NB4 (cell line): Measurements from ENCODE around the gene VMAC.

Experiments used
- TF ChIP-seq, protein P1 (sequence below): IDR thresholded peaks from one replicate; pipeline ENCODE4 v1.5.1; 2012; ENCODE audit warnings: low read depth, low read length
- TF ChIP-seq, protein P2 (sequence below): IDR thresholded peaks from 2 replicates; pipeline ENCODE4 v1.6.1; 2011; ENCODE audit warnings: low read depth, low read length

DNA sequence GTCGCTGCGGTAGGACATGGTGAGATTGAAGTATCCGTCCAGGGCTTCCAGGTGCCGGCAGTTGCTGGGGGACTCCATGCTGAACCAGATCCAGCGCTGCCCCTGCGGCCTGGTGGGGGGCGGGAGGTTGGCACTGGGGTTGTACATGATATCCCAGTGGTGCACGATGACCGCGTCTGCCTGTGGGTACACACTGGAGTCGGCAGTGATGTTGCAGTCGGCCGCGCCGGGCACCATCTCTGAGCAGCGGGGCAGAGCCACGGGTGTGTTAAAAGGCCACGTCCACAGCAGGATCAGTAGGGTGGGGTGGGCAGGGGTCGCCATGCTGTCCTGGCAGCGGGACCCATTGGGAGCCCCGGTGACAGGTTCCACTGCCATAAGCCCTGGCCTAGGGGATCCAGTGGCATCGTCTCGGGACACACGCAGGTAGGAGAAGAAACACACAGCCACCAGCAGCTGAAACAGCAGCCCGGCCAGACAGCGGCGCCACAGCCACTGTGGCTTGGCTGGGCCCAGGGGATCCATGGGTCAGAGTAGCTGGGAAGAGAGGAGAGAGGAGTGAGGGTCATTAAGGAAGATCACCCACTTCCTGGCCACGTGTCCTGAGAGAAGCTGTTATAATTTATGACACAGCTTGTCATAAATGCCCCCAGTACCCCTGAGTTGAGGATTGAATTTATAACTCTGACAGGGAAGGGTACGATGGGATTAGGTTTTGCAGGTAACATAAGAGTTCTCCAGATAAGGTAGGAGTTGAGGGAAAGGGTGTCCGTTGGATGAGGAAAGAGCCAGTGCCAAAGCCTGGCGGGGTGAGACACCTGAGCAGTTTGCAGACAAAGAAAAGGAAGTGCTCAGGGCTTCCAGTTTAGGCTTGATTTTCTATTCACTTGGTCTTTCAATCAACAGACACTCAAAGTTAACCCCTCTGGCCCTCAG is 37.2 kb upstream of the VMAC start:
- TF ChIP-seq, protein P1, sequence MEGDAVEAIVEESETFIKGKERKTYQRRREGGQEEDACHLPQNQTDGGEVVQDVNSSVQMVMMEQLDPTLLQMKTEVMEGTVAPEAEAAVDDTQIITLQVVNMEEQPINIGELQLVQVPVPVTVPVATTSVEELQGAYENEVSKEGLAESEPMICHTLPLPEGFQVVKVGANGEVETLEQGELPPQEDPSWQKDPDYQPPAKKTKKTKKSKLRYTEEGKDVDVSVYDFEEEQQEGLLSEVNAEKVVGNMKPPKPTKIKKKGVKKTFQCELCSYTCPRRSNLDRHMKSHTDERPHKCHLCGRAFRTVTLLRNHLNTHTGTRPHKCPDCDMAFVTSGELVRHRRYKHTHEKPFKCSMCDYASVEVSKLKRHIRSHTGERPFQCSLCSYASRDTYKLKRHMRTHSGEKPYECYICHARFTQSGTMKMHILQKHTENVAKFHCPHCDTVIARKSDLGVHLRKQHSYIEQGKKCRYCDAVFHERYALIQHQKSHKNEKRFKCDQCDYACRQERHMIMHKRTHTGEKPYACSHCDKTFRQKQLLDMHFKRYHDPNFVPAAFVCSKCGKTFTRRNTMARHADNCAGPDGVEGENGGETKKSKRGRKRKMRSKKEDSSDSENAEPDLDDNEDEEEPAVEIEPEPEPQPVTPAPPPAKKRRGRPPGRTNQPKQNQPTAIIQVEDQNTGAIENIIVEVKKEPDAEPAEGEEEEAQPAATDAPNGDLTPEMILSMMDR: no peak
- TF ChIP-seq, protein P2, sequence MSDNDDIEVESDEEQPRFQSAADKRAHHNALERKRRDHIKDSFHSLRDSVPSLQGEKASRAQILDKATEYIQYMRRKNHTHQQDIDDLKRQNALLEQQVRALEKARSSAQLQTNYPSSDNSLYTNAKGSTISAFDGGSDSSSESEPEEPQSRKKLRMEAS: no peak
